Activated CD4-positive, alpha-beta memory T cell treated with anti-CD3 and anti-CD28 coated beads for 36 hours (primary cell): ENCODE data around the gene ADGRB3. TPM values are rescaled to one million over a fixed set of nuclear protein-coding genes. Genes with fewer than 3 reads are reported as not detected.
"Not testable (repeated sequence)": the region's sequence is repeated elsewhere in the genome, so short reads cannot be mapped to it uniquely, and the experiment has no call there.

ENCODE experiments used
- CTCF ChIA-PET: fragments of 350-600 bp; sonication (Branson Sonifier 250); formaldehyde crosslinking; loops from one replicate; lab custom pipeline; 2021; ENCODE audit warnings: antibody characterized with exemption, inconsistent platforms; lab: Charles Lee
- POLR2A ChIA-PET: fragments of 350-600 bp; sonication (Branson Sonifier 250); formaldehyde crosslinking; loops from one replicate; lab custom pipeline; 2021; ENCODE audit warnings: antibody characterized with exemption; lab: Charles Lee
- DNase-seq: peaks from one replicate; pipeline ENCODE4 v3.0.0-alpha.2; 2020
- H3K27ac Mint-ChIP-seq: one replicate; pipeline ENCODE4 v1.8.0; 2021; ENCODE audit warnings: mixed read lengths
- H3K27me3 Mint-ChIP-seq: one replicate; pipeline ENCODE4 v1.8.0; 2021; ENCODE audit warnings: mixed read lengths
- H3K36me3 Mint-ChIP-seq: one replicate; pipeline ENCODE4 v1.8.0; 2021; ENCODE audit warnings: mixed read lengths
- H3K4me1 Mint-ChIP-seq: one replicate; pipeline ENCODE4 v1.8.0; 2021; ENCODE audit warnings: low read depth, mixed read lengths
- H3K4me3 Mint-ChIP-seq: one replicate; pipeline ENCODE4 v1.8.0; 2021; ENCODE audit warnings: mild to moderate bottlenecking, mixed read lengths
- H3K9me3 Mint-ChIP-seq: one replicate; pipeline ENCODE4 v1.8.0; 2021; ENCODE audit warnings: mixed read lengths
- intact Hi-C: fragments of 100-400 bp; cut with micrococcal nuclease; formaldehyde crosslinking; loops from one replicate; pipeline ENCODE4 v1.15.1; 2023
- total RNA-seq, 2 experiments: library from RNA; stranded (reverse); gene quantifications; one replicate each; pipeline ENCODE4 v1.2.3, GENCODE V29; 2021

Gene ADGRB3
- total RNA-seq, 2 experiments from 2014 or later: not detected

- ChIA-PET POLR2A (no interaction called here), CTCF (interaction anchor here (0.7 kb wide), 2 partner anchors 140 to 186 kb away, joined by 3 read pairs; no protein-coding TSS in a partner anchor)
- H3K9me3 Mint-ChIP-seq: no peaks in the 10 kb centered on the region
- no peak for DNase-seq
- H3K27ac Mint-ChIP-seq: no peak overlapping the region
- no peaks in the 10 kb centered on the region for H3K4me1 Mint-ChIP-seq
- H3K36me3 Mint-ChIP-seq: no peaks in the 10 kb centered on the region
- intact Hi-C loops: loop anchor here (5.0 kb wide), 1 partner anchor 142 kb away; the partner anchor contains the start of gene ADGRB3
- no peak overlapping the region for H3K4me3 Mint-ChIP-seq
- no peaks in the 10 kb centered on the region for H3K27me3 Mint-ChIP-seq
These were observed 144.3 kb downstream of the ADGRB3 start for GRCh38 chr6:68779366-68779765.

- H3K27me3 Mint-ChIP-seq, H3K4me3 Mint-ChIP-seq, DNase-seq, intact Hi-C loops, H3K9me3 Mint-ChIP-seq, POLR2A ChIA-PET, H3K4me1 Mint-ChIP-seq, H3K36me3 Mint-ChIP-seq, CTCF ChIA-PET, H3K27ac Mint-ChIP-seq: not testable (repeated sequence)
These were observed 155.0 kb downstream of the ADGRB3 start for GRCh38 chr6:68790128-68790527.

- H3K9me3 Mint-ChIP-seq, CTCF ChIA-PET, H3K27ac Mint-ChIP-seq, H3K36me3 Mint-ChIP-seq, POLR2A ChIA-PET, intact Hi-C loops, H3K27me3 Mint-ChIP-seq, DNase-seq, H3K4me3 Mint-ChIP-seq, H3K4me1 Mint-ChIP-seq: not testable (repeated sequence)
These were observed 179.9 kb downstream of the ADGRB3 start for GRCh38 chr6:68814976-68815375.

- no peak for DNase-seq
- Mint-ChIP-seq H3K36me3 (no peaks in the 10 kb centered on the region), H3K27me3 (no peaks in the 10 kb centered on the region), H3K4me1 (no peaks in the 10 kb centered on the region), H3K9me3 (no peaks in the 10 kb centered on the region), H3K4me3 (no peak overlapping the region), H3K27ac (no peak overlapping the region)
- intact Hi-C loops: no loop called here
- CTCF ChIA-PET: no interaction called here
- POLR2A ChIA-PET: no interaction called here
These were observed 191.4 kb downstream of the ADGRB3 start for GRCh38 chr6:68826501-68826900.

- H3K4me3 Mint-ChIP-seq: no peak overlapping the region
- ChIA-PET CTCF (no interaction called here), POLR2A (no interaction called here)
- no peaks in the 10 kb centered on the region for H3K9me3 Mint-ChIP-seq
- DNase-seq: no peak
- no peak overlapping the region for H3K27ac Mint-ChIP-seq
- H3K4me1 Mint-ChIP-seq: no peaks in the 10 kb centered on the region
- H3K27me3 Mint-ChIP-seq: no peaks in the 10 kb centered on the region
- intact Hi-C loops: no loop called here
- no peaks in the 10 kb centered on the region for H3K36me3 Mint-ChIP-seq
These were observed 199.5 kb downstream of the ADGRB3 start for GRCh38 chr6:68834551-68834950.

- CTCF ChIA-PET: no interaction called here
- Mint-ChIP-seq H3K27me3 (no peaks in the 10 kb centered on the region), H3K9me3 (no peaks in the 10 kb centered on the region), H3K4me3 (no peak overlapping the region), H3K36me3 (no peaks in the 10 kb centered on the region), H3K27ac (no peak overlapping the region), H3K4me1 (no peaks in the 10 kb centered on the region)
- POLR2A ChIA-PET: no interaction called here
- DNase-seq: no peak
- intact Hi-C loops: no loop called here
These were observed 203.5 kb downstream of the ADGRB3 start for GRCh38 chr6:68838571-68838970.

GRCh38 chr6:68852791-68853190 is 217.7 kb downstream of the ADGRB3 start:
- no peak overlapping the region for H3K27ac Mint-ChIP-seq
- H3K36me3 Mint-ChIP-seq: no peaks in the 10 kb centered on the region
- H3K9me3 Mint-ChIP-seq: peaks cover 3% of the 10 kb centered on the region
- no peaks in the 10 kb centered on the region for H3K27me3 Mint-ChIP-seq
- ChIA-PET CTCF (no interaction called here), POLR2A (no interaction called here)
- H3K4me3 Mint-ChIP-seq: no peak overlapping the region
- no peaks in the 10 kb centered on the region for H3K4me1 Mint-ChIP-seq
- no peak for DNase-seq
- intact Hi-C loops: no loop called here

- CTCF ChIA-PET: no interaction called here
- H3K27ac Mint-ChIP-seq: no peak overlapping the region
- intact Hi-C loops: no loop called here
- H3K4me1 Mint-ChIP-seq: no peaks in the 10 kb centered on the region
- POLR2A ChIA-PET: no interaction called here
- H3K27me3 Mint-ChIP-seq: no peaks in the 10 kb centered on the region
- H3K36me3 Mint-ChIP-seq: no peaks in the 10 kb centered on the region
- peaks cover 24% of the 10 kb centered on the region for H3K9me3 Mint-ChIP-seq
- DNase-seq: no peak
- no peak overlapping the region for H3K4me3 Mint-ChIP-seq
These were observed 224.2 kb downstream of the ADGRB3 start for GRCh38 chr6:68859233-68859632.

GRCh38 chr6:68868646-68869045 is 233.6 kb downstream of the ADGRB3 start:
- no peaks in the 10 kb centered on the region for H3K4me1 Mint-ChIP-seq
- no peak overlapping the region for H3K4me3 Mint-ChIP-seq
- POLR2A ChIA-PET: no interaction called here
- no peak for DNase-seq
- peaks cover 22% of the 10 kb centered on the region for H3K9me3 Mint-ChIP-seq
- no peaks in the 10 kb centered on the region for H3K36me3 Mint-ChIP-seq
- CTCF ChIA-PET: no interaction called here
- intact Hi-C loops: no loop called here
- no peaks in the 10 kb centered on the region for H3K27me3 Mint-ChIP-seq
- no peak overlapping the region for H3K27ac Mint-ChIP-seq

- H3K36me3 Mint-ChIP-seq: no peaks in the 10 kb centered on the region
- CTCF ChIA-PET: no interaction called here
- H3K9me3 Mint-ChIP-seq: peaks cover under 1% of the 10 kb centered on the region
- no peaks in the 10 kb centered on the region for H3K4me1 Mint-ChIP-seq
- DNase-seq: no peak
- POLR2A ChIA-PET: no interaction called here
- no peaks in the 10 kb centered on the region for H3K27me3 Mint-ChIP-seq
- H3K27ac Mint-ChIP-seq: no peak overlapping the region
- H3K4me3 Mint-ChIP-seq: no peak overlapping the region
- intact Hi-C loops: loop anchor here (5.0 kb wide), 1 partner anchor 94 kb away; no protein-coding TSS in a partner anchor
These were observed 238.2 kb downstream of the ADGRB3 start for GRCh38 chr6:68873236-68873635.

GRCh38 chr6:68874747-68875146 is 239.7 kb downstream of the ADGRB3 start:
- H3K36me3 Mint-ChIP-seq: no peaks in the 10 kb centered on the region
- CTCF ChIA-PET: no interaction called here
- H3K4me3 Mint-ChIP-seq: no peak overlapping the region
- no peaks in the 10 kb centered on the region for H3K9me3 Mint-ChIP-seq
- no peaks in the 10 kb centered on the region for H3K27me3 Mint-ChIP-seq
- no peaks in the 10 kb centered on the region for H3K4me1 Mint-ChIP-seq
- POLR2A ChIA-PET: no interaction called here
- H3K27ac Mint-ChIP-seq: no peak overlapping the region
- no peak for DNase-seq
- intact Hi-C loops: loop anchor here (5.0 kb wide), 1 partner anchor 93 kb away; no protein-coding TSS in a partner anchor

- no peak overlapping the region for H3K27ac Mint-ChIP-seq
- no peaks in the 10 kb centered on the region for H3K36me3 Mint-ChIP-seq
- H3K4me3 Mint-ChIP-seq: no peak overlapping the region
- H3K27me3 Mint-ChIP-seq: no peaks in the 10 kb centered on the region
- H3K4me1 Mint-ChIP-seq: no peaks in the 10 kb centered on the region
- no peaks in the 10 kb centered on the region for H3K9me3 Mint-ChIP-seq
- intact Hi-C loops: no loop called here
- no peak for DNase-seq
- POLR2A ChIA-PET: no interaction called here
- CTCF ChIA-PET: no interaction called here
These were observed 240.3 kb downstream of the ADGRB3 start for GRCh38 chr6:68875403-68875802.

GRCh38 chr6:68876792-68877493 is 241.9 kb downstream of the ADGRB3 start:
- no peak overlapping the region for H3K4me3 Mint-ChIP-seq
- CTCF ChIA-PET: no interaction called here
- H3K36me3 Mint-ChIP-seq: no peaks in the 10 kb centered on the region
- no peak overlapping the region for H3K27ac Mint-ChIP-seq
- H3K27me3 Mint-ChIP-seq: no peaks in the 10 kb centered on the region
- no peak for DNase-seq
- no peaks in the 10 kb centered on the region for H3K9me3 Mint-ChIP-seq
- POLR2A ChIA-PET: no interaction called here
- intact Hi-C loops: no loop called here
- no peaks in the 10 kb centered on the region for H3K4me1 Mint-ChIP-seq
